ENCODE data around the gene SLC19A1.

GRCh38 chr21:45491623-45492022 is 50.6 kb downstream of the SLC19A1 start:
- no peak for TF ChIP-seq CTCF (IDR thresholded peaks at IDR 0.05; ENCODE audit: low read depth, low read length, missing input control)
- TF ChIP-seq SP1 (IDR thresholded peaks at IDR 0.05): no peak
- TF ChIP-seq HNF4G (IDR thresholded peaks at IDR 0.05): no peak
- TF ChIP-seq FOXA2 (IDR thresholded peaks at IDR 0.05): no peak
- TF ChIP-seq JUND (IDR thresholded peaks at IDR 0.05): no peak
- TF ChIP-seq HNF4A (conservative IDR thresholded peaks at IDR 0.05): no peak
- no peak for TF ChIP-seq YY1 (IDR thresholded peaks at IDR 0.05)
- no peak for TF ChIP-seq ATF3 (IDR thresholded peaks at IDR 0.05)
